Kidney (tissue), 14 donors: Measurements from ENCODE around the gene NUDT8. TPM values are rescaled to one million over a fixed set of nuclear protein-coding genes. Genes with fewer than 3 reads are reported as not detected.
"Not testable (repeated sequence)": the region's sequence is repeated elsewhere in the genome, so short reads cannot be mapped to it uniquely, and the experiment has no call there.

ENCODE experiments used
- DNase-seq, 5 donors: peaks; one replicate each; pipeline ENCODE4 v3.0.0-alpha.2; 2013 to 2020
- FAIRE-seq: peaks from 2 replicates; lab custom pipeline; 2012; peaks lifted over from hg19 to GRCh38; lab: Jason Lieb, UNC
- H3K27ac ChIP-seq, 2 donors: one replicate each; pipeline ENCODE4 v1.7.0; 2013; ENCODE audit warnings: low read depth in 2 of 2, low read length in 2 of 2, inconsistent platforms in 1 of 2
- H3K27me3 ChIP-seq: one replicate; pipeline ENCODE4 v1.7.1; 2013; ENCODE audit warnings: low read length, inconsistent platforms; ENCODE audit not compliant: control insufficient read depth, insufficient read depth
- H3K36me3 ChIP-seq, 3 donors: one replicate each; pipeline versions ENCODE4 v1.7.0 to v1.7.1; 2013; ENCODE audit warnings: low read length in 3 of 3, control low read depth in 1 of 3, inconsistent platforms in 1 of 3; ENCODE audit not compliant: insufficient read depth in 3 of 3, control insufficient read depth in 2 of 3
- H3K4me1 ChIP-seq, 3 donors: one replicate each; pipeline versions ENCODE4 v1.7.0 to v1.7.1; 2013; ENCODE audit warnings: low read length in 3 of 3, inconsistent platforms in 1 of 3, low read depth in 1 of 3; ENCODE audit not compliant: control insufficient read depth in 2 of 3, insufficient read depth in 2 of 3
- H3K4me3 ChIP-seq, 3 donors: one replicate each; pipeline versions ENCODE4 v1.7.0 to v1.8.1; 2013; ENCODE audit warnings: low read length in 3 of 3, control low read depth in 1 of 3, inconsistent platforms in 1 of 3
- H3K9ac ChIP-seq, 3 donors: one replicate each; pipeline versions ENCODE4 v1.7.0 to v1.7.1; 2013; ENCODE audit warnings: low read length in 3 of 3, control low read depth in 1 of 3, inconsistent platforms in 1 of 3
- H3K9me3 ChIP-seq, 3 donors: one replicate each; pipeline versions ENCODE4 v1.7.0 to v1.7.1; 2013; ENCODE audit warnings: low read length in 3 of 3, control low read depth in 1 of 3, inconsistent platforms in 1 of 3; ENCODE audit not compliant: control insufficient read depth in 2 of 3, insufficient read depth in 1 of 3
- intact Hi-C: fragments of 100-400 bp; cut with DNase I; formaldehyde crosslinking; loops from one replicate; pipeline ENCODE4 v1.11.1; 2022
- polyA plus RNA-seq: library from polyadenylated mRNA; stranded (reverse); fragments of 350-450 nt; fragmentation: Illumina TruSeq; extraction: RNeasy Lipid Tissue Mini Kit (QIAGEN cat#74804); gene quantifications from one replicate; pipeline ENCODE4 v1.2.3, GENCODE V29; 2014; ENCODE audit warnings: low read depth, low replicate concordance; ENCODE audit not compliant: insufficient read depth
- total RNA-seq: library from RNA; stranded (reverse); fragmentation: NEBNext Ultra II Directional; extraction: Animal tissue kit (Norgen Biotek cat#: 25700); gene quantifications from one replicate; pipeline ENCODE4 v1.2.1, GENCODE V29; 2021
- TF ChIP-seq, protein P1 (sequence below): IDR thresholded peaks from 3 replicates; pipeline ENCODE4 v1.5.1; 2012; ENCODE audit warnings: mild to moderate bottlenecking, moderate library complexity, borderline replicate concordance; ENCODE audit not compliant: insufficient read depth; ENCODE audit errors: extremely low read depth
- donor health status: control.
- donor health status: control.
- donor health status: control.
- donor health status: control.
- donor health status: control.
- donor health status: DM: yes; HTN: yes; CAD: no.
- donor health status: Normal renal cell carcinoma (clear cell type).

Gene NUDT8
- total and polyA plus RNA-seq, 2 donors from 2014 or later, result 11.9 to 57.0 TPM

DNA sequence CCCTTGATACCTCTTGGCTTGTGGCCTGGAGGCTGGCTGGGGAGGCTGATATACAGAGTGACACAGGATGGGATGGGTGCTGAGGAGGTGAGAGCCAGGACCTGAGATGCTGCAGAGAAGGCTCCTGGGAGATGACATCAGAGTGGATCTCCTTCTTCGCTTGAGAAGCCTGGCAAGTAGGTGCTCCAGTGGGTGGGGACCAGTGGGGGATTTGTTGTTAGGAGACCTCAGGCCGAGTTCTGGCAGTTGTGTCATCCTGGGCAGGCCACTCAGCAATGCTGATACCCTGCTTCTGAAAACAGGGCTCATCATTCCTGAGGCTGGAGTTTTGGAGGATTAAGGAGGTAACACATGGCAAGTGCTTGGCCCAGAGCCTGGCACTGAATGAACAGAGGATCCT is 24.9 kb downstream of the NUDT8 start:
- H3K4me3 ChIP-seq, result no peak overlapping the region
- H3K36me3 ChIP-seq, result peaks cover 0 to 10% (median 7%) of the 10 kb centered on the region in 3 donors
- TF ChIP-seq, protein P1, sequence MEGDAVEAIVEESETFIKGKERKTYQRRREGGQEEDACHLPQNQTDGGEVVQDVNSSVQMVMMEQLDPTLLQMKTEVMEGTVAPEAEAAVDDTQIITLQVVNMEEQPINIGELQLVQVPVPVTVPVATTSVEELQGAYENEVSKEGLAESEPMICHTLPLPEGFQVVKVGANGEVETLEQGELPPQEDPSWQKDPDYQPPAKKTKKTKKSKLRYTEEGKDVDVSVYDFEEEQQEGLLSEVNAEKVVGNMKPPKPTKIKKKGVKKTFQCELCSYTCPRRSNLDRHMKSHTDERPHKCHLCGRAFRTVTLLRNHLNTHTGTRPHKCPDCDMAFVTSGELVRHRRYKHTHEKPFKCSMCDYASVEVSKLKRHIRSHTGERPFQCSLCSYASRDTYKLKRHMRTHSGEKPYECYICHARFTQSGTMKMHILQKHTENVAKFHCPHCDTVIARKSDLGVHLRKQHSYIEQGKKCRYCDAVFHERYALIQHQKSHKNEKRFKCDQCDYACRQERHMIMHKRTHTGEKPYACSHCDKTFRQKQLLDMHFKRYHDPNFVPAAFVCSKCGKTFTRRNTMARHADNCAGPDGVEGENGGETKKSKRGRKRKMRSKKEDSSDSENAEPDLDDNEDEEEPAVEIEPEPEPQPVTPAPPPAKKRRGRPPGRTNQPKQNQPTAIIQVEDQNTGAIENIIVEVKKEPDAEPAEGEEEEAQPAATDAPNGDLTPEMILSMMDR, result no peak
- intact Hi-C loops, result no loop called here
- DNase-seq (no peak), FAIRE-seq (no peak)
- H3K4me1 ChIP-seq, result peaks cover 0 to 11% (median 0%) of the 10 kb centered on the region in 3 donors
- H3K27me3 ChIP-seq, result no peaks in the 10 kb centered on the region
- no peaks in the 10 kb centered on the region for H3K9me3 ChIP-seq
- H3K27ac ChIP-seq, result no peak overlapping the region
- no peak overlapping the region for H3K9ac ChIP-seq

DNA sequence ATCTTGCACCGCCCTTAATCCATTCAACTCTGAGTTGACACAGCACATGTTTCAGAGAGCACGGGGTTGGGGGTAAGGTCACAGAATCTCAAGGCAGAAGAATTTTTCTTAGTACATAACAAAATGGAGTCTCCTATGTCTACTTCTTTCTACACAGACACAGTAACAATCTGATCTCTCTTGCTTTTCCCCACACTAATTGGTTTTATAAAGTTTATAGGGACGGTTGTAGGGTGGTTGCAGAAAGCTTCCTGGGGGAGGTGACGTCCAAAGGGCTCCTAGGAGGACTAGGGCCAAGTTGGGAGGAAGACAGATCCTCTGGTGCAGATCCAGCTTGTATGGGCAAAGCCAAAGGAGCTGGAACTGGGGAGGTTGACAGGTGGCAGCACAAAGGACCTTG is 25.6 kb downstream of the NUDT8 start:
- H3K9me3 ChIP-seq, H3K9ac ChIP-seq, FAIRE-seq, H3K27ac ChIP-seq, H3K27me3 ChIP-seq, intact Hi-C loops, DNase-seq, H3K36me3 ChIP-seq, H3K4me3 ChIP-seq: not testable (repeated sequence)
- peaks cover 0 to 11% (median 0%) of the 10 kb centered on the region in 3 donors for H3K4me1 ChIP-seq

DNA sequence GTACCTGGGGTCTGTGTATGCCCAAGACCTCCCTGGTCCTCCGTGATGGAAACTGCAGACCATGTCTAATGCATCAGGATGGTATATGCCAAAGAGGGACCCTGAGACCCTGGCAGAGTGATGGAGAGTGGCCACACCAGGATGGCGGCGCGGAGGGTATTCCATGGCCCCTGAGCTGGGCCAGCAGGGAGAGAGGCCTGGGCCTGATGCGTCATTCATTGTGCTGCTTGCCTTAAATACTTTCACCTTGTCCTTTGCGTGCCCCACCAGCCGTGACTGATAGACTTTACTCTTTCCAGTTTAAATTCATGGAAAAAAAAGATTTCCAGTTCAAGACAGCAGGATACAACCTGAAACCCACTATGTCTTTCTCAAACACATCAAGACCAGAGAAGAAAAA is 28.6 kb downstream of the NUDT8 start:
- Histone ChIP-seq H3K27ac (no peak overlapping the region), H3K27me3 (no peaks in the 10 kb centered on the region), H3K4me3 (no peak overlapping the region), H3K36me3 (no peaks in the 10 kb centered on the region), H3K9me3 (no peaks in the 10 kb centered on the region), H3K4me1 (peaks cover 0 to under 1% (median 0%) of the 10 kb centered on the region in 3 donors), H3K9ac (no peak overlapping the region)
- DNase-seq, result no peak
- FAIRE-seq, result no peak
- intact Hi-C loops, result no loop called here
- TF ChIP-seq, protein P1, result no peak

DNA sequence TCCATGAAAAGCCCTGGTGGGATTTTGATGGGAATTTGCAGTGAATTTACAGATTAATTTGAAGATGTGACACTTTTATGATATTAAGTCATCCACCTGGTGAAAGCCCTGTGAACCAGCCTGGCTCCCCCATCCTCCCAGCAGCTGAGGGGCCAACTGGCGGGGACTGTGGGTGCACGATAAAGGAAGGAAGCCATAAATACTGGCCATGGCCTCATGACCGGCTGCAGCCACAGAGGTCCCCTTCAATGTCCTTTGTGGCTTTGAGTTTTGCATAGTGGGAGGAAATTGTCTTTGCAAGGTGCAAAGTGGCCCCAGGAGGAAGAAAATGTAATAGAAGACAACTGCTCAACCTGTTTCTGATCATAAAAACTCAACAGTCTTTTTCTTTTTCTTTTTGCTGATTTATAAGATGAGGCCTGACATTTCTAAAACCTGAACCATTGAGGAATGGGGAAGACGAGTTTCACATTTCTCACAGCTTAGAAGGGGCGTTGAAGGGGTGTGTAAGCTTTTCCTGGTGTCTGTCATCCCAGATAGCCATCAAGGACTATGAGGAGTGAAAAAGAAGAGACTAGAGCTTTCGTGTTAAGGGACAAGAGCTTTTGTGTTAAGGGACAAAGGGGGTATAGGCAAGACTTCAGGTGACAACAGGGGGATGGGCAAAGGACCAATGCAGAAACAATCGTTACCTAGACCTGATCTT is 29.3 kb downstream of the NUDT8 start:
- Histone ChIP-seq H3K4me3 (no peak overlapping the region), H3K4me1 (no peaks in the 10 kb centered on the region), H3K9ac (no peak overlapping the region), H3K27me3 (no peaks in the 10 kb centered on the region), H3K27ac (no peak overlapping the region), H3K36me3 (no peaks in the 10 kb centered on the region), H3K9me3 (no peaks in the 10 kb centered on the region)
- intact Hi-C loops, result no loop called here
- FAIRE-seq (no peak), DNase-seq (no peak)
- TF ChIP-seq, protein P1, result no peak
